Nephron progenitor cell (in vitro differentiated cells): ENCODE results near the gene MASTL.

ENCODE experiments used
- DNase-seq: peaks from one replicate; pipeline ENCODE4 v3.0.0; 2021
- H3K27ac Mint-ChIP-seq: 2 replicates; pipeline ENCODE4 v1.8.0; 2021; ENCODE audit warnings: mild to moderate bottlenecking, moderate library complexity, mixed read lengths
- H3K27me3 Mint-ChIP-seq: 2 replicates; pipeline ENCODE4 v1.8.0; 2021; ENCODE audit warnings: mild to moderate bottlenecking, low read depth, mixed read lengths; ENCODE audit not compliant: poor library complexity
- H3K36me3 Mint-ChIP-seq: 2 replicates; pipeline ENCODE4 v1.8.0; 2021; ENCODE audit warnings: low read depth, mixed read lengths
- H3K4me1 Mint-ChIP-seq: 2 replicates; pipeline ENCODE4 v1.8.0; 2021; ENCODE audit warnings: mixed read lengths
- H3K4me3 Mint-ChIP-seq: 2 replicates; pipeline ENCODE4 v1.8.0; 2021; ENCODE audit warnings: mild to moderate bottlenecking, moderate library complexity, mixed read lengths
- H3K9me3 Mint-ChIP-seq: 2 replicates; pipeline ENCODE4 v1.8.0; 2021; ENCODE audit warnings: mild to moderate bottlenecking, moderate library complexity, mixed read lengths
- TF ChIP-seq, protein P1 (sequence below): fragments of 200-600 bp; sonication (generic); IDR thresholded peaks from 2 replicates; pipeline ENCODE4 v1.5.0; 2021; ENCODE audit warnings: antibody characterized with exemption

Gene MASTL

DNA sequence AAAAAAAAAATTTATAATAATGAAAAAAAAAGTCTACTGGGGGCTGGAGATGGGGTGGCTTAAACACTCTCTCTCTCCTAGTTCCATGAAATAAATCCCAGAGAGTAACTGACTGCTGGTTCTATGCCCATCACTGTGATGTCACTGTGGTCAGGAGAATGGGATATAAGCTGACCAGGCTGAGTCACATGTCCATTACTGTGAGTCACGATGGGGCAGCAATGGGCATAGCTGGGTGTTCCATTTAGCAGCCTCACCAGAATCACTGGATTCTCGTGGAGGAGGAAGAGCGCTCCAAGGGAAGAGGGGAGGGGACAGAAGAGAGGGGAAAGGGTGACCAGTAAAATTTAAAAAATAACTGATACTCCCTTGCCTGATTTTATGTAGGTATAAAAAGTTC is 37.1 kb downstream of the MASTL start:
- Mint-ChIP-seq H3K27ac (no peak overlapping the region), H3K4me3 (no peak overlapping the region), H3K9me3 (no peaks in the 10 kb centered on the region), H3K36me3 (no peaks in the 10 kb centered on the region), H3K4me1 (no peaks in the 10 kb centered on the region), H3K27me3 (peaks cover 4% of the 10 kb centered on the region)
- TF ChIP-seq, protein P1, sequence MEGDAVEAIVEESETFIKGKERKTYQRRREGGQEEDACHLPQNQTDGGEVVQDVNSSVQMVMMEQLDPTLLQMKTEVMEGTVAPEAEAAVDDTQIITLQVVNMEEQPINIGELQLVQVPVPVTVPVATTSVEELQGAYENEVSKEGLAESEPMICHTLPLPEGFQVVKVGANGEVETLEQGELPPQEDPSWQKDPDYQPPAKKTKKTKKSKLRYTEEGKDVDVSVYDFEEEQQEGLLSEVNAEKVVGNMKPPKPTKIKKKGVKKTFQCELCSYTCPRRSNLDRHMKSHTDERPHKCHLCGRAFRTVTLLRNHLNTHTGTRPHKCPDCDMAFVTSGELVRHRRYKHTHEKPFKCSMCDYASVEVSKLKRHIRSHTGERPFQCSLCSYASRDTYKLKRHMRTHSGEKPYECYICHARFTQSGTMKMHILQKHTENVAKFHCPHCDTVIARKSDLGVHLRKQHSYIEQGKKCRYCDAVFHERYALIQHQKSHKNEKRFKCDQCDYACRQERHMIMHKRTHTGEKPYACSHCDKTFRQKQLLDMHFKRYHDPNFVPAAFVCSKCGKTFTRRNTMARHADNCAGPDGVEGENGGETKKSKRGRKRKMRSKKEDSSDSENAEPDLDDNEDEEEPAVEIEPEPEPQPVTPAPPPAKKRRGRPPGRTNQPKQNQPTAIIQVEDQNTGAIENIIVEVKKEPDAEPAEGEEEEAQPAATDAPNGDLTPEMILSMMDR: no peak
- no peak for DNase-seq

DNA sequence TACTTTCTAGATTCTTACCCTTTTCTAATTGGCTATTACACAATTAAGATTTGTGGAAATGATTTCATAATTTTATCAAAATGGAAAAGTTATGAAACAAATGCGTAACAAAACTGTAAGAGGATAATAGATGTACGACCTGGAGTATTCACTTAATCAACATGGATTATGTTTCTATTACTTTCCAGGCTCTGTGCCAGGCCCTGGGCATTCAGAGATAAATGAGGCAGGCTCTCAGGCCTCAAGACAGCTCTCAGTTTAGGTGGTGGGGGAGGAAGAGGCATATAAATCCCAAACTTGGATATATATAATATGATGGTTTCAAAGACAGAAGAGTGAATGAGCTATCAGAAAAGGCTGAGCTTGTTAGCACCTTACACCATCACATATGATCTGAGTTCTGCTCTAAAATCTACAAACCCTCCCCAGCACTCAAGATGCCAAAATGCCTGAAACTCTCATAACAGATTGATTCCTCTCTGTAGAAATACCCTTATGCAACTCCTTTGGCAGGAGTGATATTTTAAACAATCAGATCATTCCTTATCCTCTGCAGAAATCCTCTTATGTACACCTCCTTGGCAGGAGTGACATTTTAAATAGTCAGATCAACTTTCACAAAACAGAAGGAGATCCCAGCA is 42.9 kb downstream of the MASTL start:
- H3K4me3 Mint-ChIP-seq: no peak overlapping the region
- H3K27ac Mint-ChIP-seq: peak overlapping the region; percentile 17
- TF ChIP-seq, protein P1: no peak
- peaks cover 20% of the 10 kb centered on the region for H3K4me1 Mint-ChIP-seq
- no peaks in the 10 kb centered on the region for H3K9me3 Mint-ChIP-seq
- H3K27me3 Mint-ChIP-seq: no peaks in the 10 kb centered on the region
- H3K36me3 Mint-ChIP-seq: peaks cover 20% of the 10 kb centered on the region
- no peak for DNase-seq

DNA sequence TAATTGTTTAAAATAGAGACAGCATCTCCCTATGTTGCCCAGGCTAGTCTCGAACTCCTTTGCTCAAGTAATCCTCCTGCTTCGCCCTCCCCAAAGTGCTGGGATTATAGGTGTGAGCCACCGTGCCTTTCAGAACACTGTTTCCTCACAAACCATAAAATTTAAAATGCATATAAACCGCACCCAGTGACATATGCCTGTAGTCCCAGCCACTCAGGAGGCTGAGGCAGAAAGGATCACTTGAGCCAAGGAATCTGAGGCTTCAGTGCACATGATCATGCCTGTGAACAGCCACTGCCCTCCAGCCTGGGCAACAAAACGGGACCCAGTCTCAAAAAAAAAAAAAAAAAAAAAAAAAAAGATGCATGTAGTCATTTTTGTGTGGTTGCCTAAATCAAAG is 48.7 kb downstream of the MASTL start:
- peaks cover 12% of the 10 kb centered on the region for H3K4me1 Mint-ChIP-seq
- no peaks in the 10 kb centered on the region for H3K27me3 Mint-ChIP-seq
- no peak for DNase-seq
- H3K9me3 Mint-ChIP-seq: no peaks in the 10 kb centered on the region
- no peak overlapping the region for H3K4me3 Mint-ChIP-seq
- H3K36me3 Mint-ChIP-seq: peaks cover 52% of the 10 kb centered on the region
- TF ChIP-seq, protein P1: no peak
- no peak overlapping the region for H3K27ac Mint-ChIP-seq

DNA sequence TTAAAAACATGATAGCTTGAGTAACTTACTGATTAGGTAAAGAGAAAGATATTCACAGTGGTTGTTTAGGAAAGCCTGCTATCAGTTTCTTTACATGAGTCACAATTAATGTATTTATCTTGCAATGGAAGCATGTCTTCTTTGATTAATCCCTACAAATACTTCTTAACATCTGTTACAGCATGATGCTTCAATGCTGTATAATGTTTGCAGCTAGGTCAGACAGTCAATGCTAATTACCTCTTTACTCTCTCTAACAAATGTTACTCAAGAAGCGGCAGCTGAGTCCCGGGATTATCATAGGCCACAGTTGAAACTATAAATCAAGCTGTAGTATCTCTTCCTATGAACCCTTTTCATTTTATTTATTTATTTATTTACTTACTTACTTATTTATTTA is 52.2 kb downstream of the MASTL start:
- no peak overlapping the region for H3K4me3 Mint-ChIP-seq
- H3K36me3 Mint-ChIP-seq: peaks cover 60% of the 10 kb centered on the region
- no peaks in the 10 kb centered on the region for H3K27me3 Mint-ChIP-seq
- DNase-seq: no peak
- TF ChIP-seq, protein P1: no peak
- H3K9me3 Mint-ChIP-seq: no peaks in the 10 kb centered on the region
- no peak overlapping the region for H3K27ac Mint-ChIP-seq
- no peaks in the 10 kb centered on the region for H3K4me1 Mint-ChIP-seq

DNA sequence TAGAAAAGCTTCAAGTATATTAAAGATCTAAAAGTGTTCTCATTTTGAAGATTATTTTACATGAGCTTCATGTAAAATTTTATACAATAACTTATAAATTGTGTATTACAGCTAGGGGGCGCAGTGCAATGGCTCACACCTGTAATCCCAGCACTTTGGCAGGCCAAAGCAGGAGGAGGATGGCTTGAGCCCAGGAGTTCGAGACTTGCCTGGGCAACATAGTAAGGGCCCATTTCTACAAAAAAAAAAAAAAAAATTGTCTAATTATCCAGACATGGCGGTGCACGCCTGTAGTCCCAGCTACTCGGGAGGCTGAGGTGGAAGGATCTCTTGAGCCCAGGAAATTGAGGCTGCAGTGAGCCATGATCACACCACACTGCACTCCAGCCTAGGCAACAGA is 68.8 kb downstream of the MASTL start:
- TF ChIP-seq, protein P1: peak; percentile 49
- no peaks in the 10 kb centered on the region for H3K9me3 Mint-ChIP-seq
- no peaks in the 10 kb centered on the region for H3K4me1 Mint-ChIP-seq
- H3K4me3 Mint-ChIP-seq: no peak overlapping the region
- peaks cover 38% of the 10 kb centered on the region for H3K36me3 Mint-ChIP-seq
- H3K27me3 Mint-ChIP-seq: no peaks in the 10 kb centered on the region
- no peak overlapping the region for H3K27ac Mint-ChIP-seq
- DNase-seq: peak; percentile 17

DNA sequence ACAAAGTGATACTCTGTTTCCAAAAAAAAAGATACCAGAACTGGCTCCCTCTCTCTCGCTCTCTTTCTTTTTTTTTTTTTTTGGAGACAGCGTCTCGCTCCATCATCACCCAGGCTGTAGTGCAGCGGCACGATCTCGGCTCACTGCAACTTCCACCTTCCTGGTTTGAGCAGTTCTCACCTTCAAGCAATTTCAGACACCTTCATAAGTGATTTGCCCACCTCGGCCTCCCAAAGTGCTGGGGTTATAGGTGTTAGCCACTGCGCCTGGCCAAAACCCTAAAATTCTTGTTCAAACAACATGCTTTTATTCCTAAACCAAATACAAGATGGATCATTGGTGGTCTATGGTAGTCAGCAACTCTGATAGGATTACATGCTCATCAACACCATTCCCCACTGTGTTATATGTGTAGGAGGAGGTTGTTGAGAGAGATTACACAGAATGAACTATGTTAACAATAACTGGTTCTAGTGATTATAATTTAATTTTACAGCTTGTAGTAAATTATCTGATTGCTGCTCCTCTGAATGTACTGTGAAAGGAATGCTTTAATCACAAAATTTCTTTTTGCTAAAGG is 69.9 kb downstream of the MASTL start:
- H3K27ac Mint-ChIP-seq: no peak overlapping the region
- no peaks in the 10 kb centered on the region for H3K27me3 Mint-ChIP-seq
- peaks cover 27% of the 10 kb centered on the region for H3K36me3 Mint-ChIP-seq
- H3K4me1 Mint-ChIP-seq: no peaks in the 10 kb centered on the region
- H3K4me3 Mint-ChIP-seq: no peak overlapping the region
- DNase-seq: no peak
- no peaks in the 10 kb centered on the region for H3K9me3 Mint-ChIP-seq
- TF ChIP-seq, protein P1: no peak
